Mesenchymal stem cell (in vitro differentiated cells and primary cell): ENCODE measurements around the gene RAB6A.

Experiments used
- DNase-seq: peaks from one replicate; pipeline ENCODE4 v3.0.0-alpha.2; 2013
- H2AFZ ChIP-seq: one replicate; pipeline ENCODE4 v1.6.1; 2013; ENCODE audit warnings: low read depth, mild to moderate bottlenecking, control low read depth, inconsistent platforms, low read length, moderate library complexity
- H2AK5ac ChIP-seq: 2 replicates; pipeline ENCODE4 v1.6.1; 2013; ENCODE audit warnings: low read length, moderate library complexity, mild to moderate bottlenecking, inconsistent platforms; ENCODE audit not compliant: severe bottlenecking
- H2BK120ac ChIP-seq: one replicate; pipeline ENCODE4 v1.6.1; 2013; ENCODE audit warnings: low read depth, mild to moderate bottlenecking, inconsistent platforms, low read length, moderate library complexity
- H2BK12ac ChIP-seq, 2 experiments: one replicate each; pipeline ENCODE4 v1.6.1; 2013; ENCODE audit warnings: inconsistent platforms in 2 of 2, low read length in 2 of 2, mild to moderate bottlenecking in 2 of 2, moderate library complexity in 2 of 2, control low read depth in 1 of 2
- H2BK15ac ChIP-seq: one replicate; pipeline ENCODE4 v1.6.1; 2013; ENCODE audit warnings: mild to moderate bottlenecking, low read depth, inconsistent platforms; ENCODE audit not compliant: poor library complexity, severe bottlenecking
- H2BK5ac ChIP-seq: 2 replicates; pipeline ENCODE4 v1.6.1; 2013; ENCODE audit warnings: low read depth, mild to moderate bottlenecking, low read length, control low read depth, inconsistent platforms; ENCODE audit not compliant: poor library complexity, severe bottlenecking
- H3K14ac ChIP-seq, 2 experiments: one replicate each; pipeline ENCODE4 v1.6.1; 2013; ENCODE audit warnings: inconsistent platforms in 2 of 2, low read length in 2 of 2, control low read depth in 1 of 2, mild to moderate bottlenecking in 1 of 2, moderate library complexity in 1 of 2
- H3K18ac ChIP-seq, 2 experiments: one replicate each; pipeline ENCODE4 v1.6.1; 2013; ENCODE audit warnings: inconsistent platforms in 2 of 2, low read length in 2 of 2, control low read depth in 1 of 2, low read depth in 1 of 2, mild to moderate bottlenecking in 1 of 2
- H3K23ac ChIP-seq, 2 experiments: one replicate each; pipeline ENCODE4 v1.6.1; 2013; ENCODE audit warnings: inconsistent platforms in 2 of 2, low read length in 2 of 2, mild to moderate bottlenecking in 2 of 2, moderate library complexity in 2 of 2, control low read depth in 1 of 2
- H3K27ac ChIP-seq: 2 replicates; pipeline ENCODE4 v1.5.1; 2013; ENCODE audit warnings: mild to moderate bottlenecking, moderate library complexity, low read length, control low read depth, inconsistent platforms; ENCODE audit not compliant: poor library complexity, severe bottlenecking
- H3K27me3 ChIP-seq, 2 experiments: 2 replicates each; pipeline versions ENCODE4 v1.6.1 to v1.7.0; 2013; ENCODE audit warnings: low read length in 2 of 2, mild to moderate bottlenecking in 2 of 2, moderate library complexity in 2 of 2, control low read depth in 1 of 2, inconsistent platforms in 1 of 2; ENCODE audit not compliant: control insufficient read depth in 1 of 2, insufficient read depth in 1 of 2
- H3K36me3 ChIP-seq, 2 experiments: 2 replicates each; pipeline versions ENCODE4 v1.6.1 to v1.7.0; 2013; ENCODE audit warnings: low read length in 2 of 2, control low read depth in 1 of 2, inconsistent platforms in 1 of 2, low read depth in 1 of 2, mild to moderate bottlenecking in 1 of 2; ENCODE audit not compliant: insufficient read depth in 2 of 2, control insufficient read depth in 1 of 2
- H3K4ac ChIP-seq, 2 experiments: one replicate each; pipeline ENCODE4 v1.6.1; 2013; ENCODE audit warnings: inconsistent platforms in 2 of 2, low read length in 2 of 2, mild to moderate bottlenecking in 2 of 2, moderate library complexity in 2 of 2, control low read depth in 1 of 2, low read depth in 1 of 2
- H3K4me1 ChIP-seq: 2 replicates; pipeline ENCODE4 v1.6.1; 2013; ENCODE audit warnings: low read depth, low read length, control low read depth; ENCODE audit not compliant: control insufficient read depth, insufficient read depth
- H3K4me2 ChIP-seq: 2 replicates; pipeline ENCODE4 v1.6.1; 2013; ENCODE audit warnings: low read length, mild to moderate bottlenecking, inconsistent platforms; ENCODE audit not compliant: poor library complexity, severe bottlenecking
- H3K4me3 ChIP-seq, 2 experiments: 2 replicates each; pipeline versions ENCODE4 v1.5.1 to v1.7.0; 2013; ENCODE audit warnings: low read length in 2 of 2, mild to moderate bottlenecking in 2 of 2, control low read depth in 1 of 2, low read depth in 1 of 2; ENCODE audit not compliant: insufficient read depth in 1 of 2
- H3K79me1 ChIP-seq: replicated peaks from 2 replicates; pipeline ENCODE4 v1.6.1; 2013; ENCODE audit warnings: mild to moderate bottlenecking, control low read depth, low read length, inconsistent platforms; ENCODE audit not compliant: poor library complexity, severe bottlenecking
- H3K9ac ChIP-seq: 2 replicates; pipeline ENCODE4 v1.7.0; 2013; ENCODE audit warnings: mild to moderate bottlenecking, low read length, moderate library complexity
- H3K9me3 ChIP-seq: 2 replicates; pipeline ENCODE4 v1.7.0; 2013; ENCODE audit warnings: mild to moderate bottlenecking, low read length; ENCODE audit not compliant: control insufficient read depth
- H4K8ac ChIP-seq: one replicate; pipeline ENCODE4 v1.6.1; 2013; ENCODE audit warnings: inconsistent platforms, mild to moderate bottlenecking, low read length, moderate library complexity
- H4K91ac ChIP-seq: one replicate; pipeline ENCODE4 v1.6.1; 2013; ENCODE audit warnings: mild to moderate bottlenecking, low read length, inconsistent platforms
- WGBS: methylation state at CpG from one replicate; pipeline ENCODE4 v1.1.7; 2013; ENCODE audit warnings: mixed read lengths; 5-methylcytosine and 5-hydroxymethylcytosine counted together

Gene RAB6A

DNA sequence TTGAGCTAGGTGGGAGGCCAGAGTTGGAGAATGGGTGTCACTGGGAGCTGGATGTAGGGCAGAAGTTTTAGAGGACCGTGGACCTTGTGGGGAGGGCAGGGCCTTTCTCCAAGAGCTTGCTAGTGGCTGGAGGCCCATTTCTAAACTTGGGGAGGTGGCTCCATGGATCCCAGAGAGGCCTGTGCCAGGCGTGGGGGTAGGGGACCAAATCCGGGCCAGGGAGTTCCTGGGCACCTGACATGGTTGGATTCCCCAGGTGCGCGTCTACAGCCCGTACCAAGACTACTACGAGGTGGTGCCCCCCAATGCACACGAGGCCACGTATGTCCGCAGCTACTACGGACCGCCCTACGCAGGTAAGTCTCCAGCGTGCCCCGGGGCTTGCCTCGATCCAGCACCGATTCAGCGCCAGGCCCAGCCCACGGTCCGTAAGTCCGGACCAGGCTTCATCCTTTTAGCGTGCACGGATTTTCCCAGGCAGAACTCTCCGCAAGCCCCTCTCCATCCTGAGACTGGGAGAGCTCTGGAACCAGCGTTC, 100.3 kb downstream of the RAB6A start:
- Histone ChIP-seq H3K23ac (no peak overlapping the region), H3K36me3 (no peaks in the 10 kb centered on the region), H3K9ac (peak overlapping the region; percentile 87), H2BK120ac (no peak overlapping the region), H2BK5ac (no peak overlapping the region), H3K79me1 (no peaks in the 10 kb centered on the region), H2AFZ (no peak overlapping the region), H3K9me3 (no peaks in the 10 kb centered on the region), H3K27me3 (peaks cover 0 to 11% of the 10 kb centered on the region in 2 experiments), H3K14ac (no peak overlapping the region), H3K4me2 (peak overlapping the region; percentile 93), H3K4me3 (peak overlapping the region; percentile 20 to 75), H4K91ac (peak overlapping the region; percentile 82), H4K8ac (peak overlapping the region; percentile 78), H3K18ac (peak overlapping the region in 1 of 2 experiments; percentile 31), H3K4me1 (peaks cover 8% of the 10 kb centered on the region), H2BK15ac (no peak overlapping the region), H2AK5ac (no peak overlapping the region), H2BK12ac (no peak overlapping the region), H3K4ac (peak overlapping the region in 1 of 2 experiments; percentile 27), H3K27ac (no peak overlapping the region)
- WGBS = 47% methylated on average over 25 of the region's 25 CpGs
- DNase-seq = no peak

DNA sequence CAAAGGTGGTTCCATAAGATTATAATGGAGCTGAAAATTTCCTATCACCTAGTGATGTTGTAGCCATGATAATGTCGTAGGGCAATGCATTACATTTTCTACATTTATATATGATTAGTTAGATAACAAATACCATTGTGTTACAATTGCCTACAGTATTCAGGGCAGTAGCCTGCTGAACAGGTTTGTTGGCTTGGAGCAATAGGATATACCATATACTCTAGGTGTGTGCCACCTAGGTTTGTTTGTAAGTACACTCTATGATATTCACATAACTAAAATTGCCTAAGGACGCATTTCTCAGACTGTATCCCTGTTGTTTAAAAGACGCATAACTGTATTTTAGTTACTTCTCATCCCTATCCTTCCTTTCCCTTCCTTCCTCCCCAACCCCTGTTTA, 100.9 kb downstream of the RAB6A start:
- no peak overlapping the region for H4K91ac ChIP-seq
- 100% methylated on average over 2 of the region's 3 CpGs for WGBS
- H2BK12ac ChIP-seq = no peak overlapping the region
- no peak overlapping the region for H2BK120ac ChIP-seq
- no peak overlapping the region for H4K8ac ChIP-seq
- no peak overlapping the region for H3K4ac ChIP-seq
- no peak overlapping the region for H2AFZ ChIP-seq
- no peak overlapping the region for H3K4me2 ChIP-seq
- H3K27me3 ChIP-seq = peaks cover 0 to 11% of the 10 kb centered on the region in 2 experiments
- H3K36me3 ChIP-seq = no peaks in the 10 kb centered on the region
- no peak overlapping the region for H2AK5ac ChIP-seq
- H3K4me3 ChIP-seq = no peak overlapping the region
- H2BK5ac ChIP-seq = no peak overlapping the region
- DNase-seq = no peak
- peaks cover 8% of the 10 kb centered on the region for H3K4me1 ChIP-seq
- no peak overlapping the region for H3K14ac ChIP-seq
- no peak overlapping the region for H3K9ac ChIP-seq
- no peak overlapping the region for H3K27ac ChIP-seq
- no peak overlapping the region for H2BK15ac ChIP-seq
- H3K18ac ChIP-seq = no peak overlapping the region
- no peak overlapping the region for H3K23ac ChIP-seq
- no peaks in the 10 kb centered on the region for H3K9me3 ChIP-seq
- no peaks in the 10 kb centered on the region for H3K79me1 ChIP-seq

DNA sequence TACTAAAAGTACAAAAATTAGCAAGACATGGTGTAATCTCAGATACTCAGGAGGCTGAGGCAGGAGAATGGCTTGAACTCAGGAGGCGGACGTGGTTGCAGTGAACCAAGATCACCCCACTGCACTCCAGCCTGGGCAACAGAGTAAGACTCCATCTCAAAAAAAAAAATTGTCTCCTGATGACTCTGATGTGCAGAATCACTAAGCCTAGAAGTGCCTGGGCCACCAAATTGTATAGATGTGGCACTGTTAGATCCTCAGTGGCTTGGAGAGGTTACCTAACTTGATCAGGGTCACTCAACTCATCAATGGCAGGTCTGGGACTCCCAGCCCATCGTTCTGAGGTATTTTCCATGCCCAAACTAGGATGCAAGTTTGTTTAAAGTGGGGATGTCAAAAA, 103.9 kb downstream of the RAB6A start:
- no peak overlapping the region for H2AFZ ChIP-seq
- no peak overlapping the region for H4K91ac ChIP-seq
- no peak overlapping the region for H3K4me2 ChIP-seq
- no peak overlapping the region for H2AK5ac ChIP-seq
- no peak overlapping the region for H3K18ac ChIP-seq
- H3K4me3 ChIP-seq = no peak overlapping the region
- no peak overlapping the region for H2BK120ac ChIP-seq
- H2BK12ac ChIP-seq = no peak overlapping the region
- H4K8ac ChIP-seq = no peak overlapping the region
- no peaks in the 10 kb centered on the region for H3K79me1 ChIP-seq
- no peak overlapping the region for H2BK15ac ChIP-seq
- H3K9ac ChIP-seq = no peak overlapping the region
- H3K27me3 ChIP-seq = peaks cover 4 to 11% of the 10 kb centered on the region in 2 experiments
- peaks cover 12% of the 10 kb centered on the region for H3K4me1 ChIP-seq
- DNase-seq = no peak
- 50% methylated on average over 2 of the region's 3 CpGs for WGBS
- no peak overlapping the region for H2BK5ac ChIP-seq
- H3K14ac ChIP-seq = no peak overlapping the region
- H3K4ac ChIP-seq = no peak overlapping the region
- no peak overlapping the region for H3K27ac ChIP-seq
- no peak overlapping the region for H3K23ac ChIP-seq
- H3K36me3 ChIP-seq = no peaks in the 10 kb centered on the region
- H3K9me3 ChIP-seq = no peaks in the 10 kb centered on the region

DNA sequence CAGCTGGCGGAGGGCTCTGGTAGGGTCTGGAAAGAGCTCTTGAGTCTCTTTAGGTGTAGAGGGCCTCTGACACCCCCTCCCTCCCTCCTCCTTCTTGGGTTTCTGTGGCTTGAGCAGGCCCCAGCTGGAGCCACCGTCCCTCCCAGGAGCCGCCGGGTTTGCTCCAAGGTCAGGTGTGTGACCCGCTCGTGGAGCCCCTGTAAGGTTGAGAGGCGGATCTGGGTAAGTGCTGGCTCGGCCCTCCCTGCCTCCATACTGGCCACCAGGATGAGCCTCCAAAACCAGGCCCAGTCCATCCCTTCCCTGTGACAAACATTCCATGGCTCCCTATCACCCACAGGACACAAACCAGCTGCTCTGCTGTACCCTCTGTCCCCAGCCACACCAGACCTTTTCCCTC, 105.2 kb downstream of the RAB6A start:
- Histone ChIP-seq H3K4me2 (no peak overlapping the region), H2BK15ac (no peak overlapping the region), H2BK120ac (no peak overlapping the region), H4K8ac (no peak overlapping the region), H3K9me3 (no peaks in the 10 kb centered on the region), H3K79me1 (no peaks in the 10 kb centered on the region), H3K36me3 (no peaks in the 10 kb centered on the region), H2BK5ac (no peak overlapping the region), H3K4ac (no peak overlapping the region), H3K4me3 (no peak overlapping the region), H2AFZ (no peak overlapping the region), H2AK5ac (no peak overlapping the region), H3K27me3 (peaks cover 4 to 22% of the 10 kb centered on the region in 2 experiments), H3K23ac (no peak overlapping the region), H3K9ac (no peak overlapping the region), H3K18ac (no peak overlapping the region), H4K91ac (no peak overlapping the region), H2BK12ac (no peak overlapping the region), H3K14ac (no peak overlapping the region), H3K27ac (no peak overlapping the region), H3K4me1 (peaks cover 6% of the 10 kb centered on the region)
- 92% methylated on average over 8 of the region's 8 CpGs for WGBS
- DNase-seq = no peak
